Stimulated activated CD8-positive, alpha-beta memory T cell treated with anti-CD3 and anti-CD28 coated beads, Interleukin-7, amount 100 ng/mL, for 48 hours (primary cell): ENCODE results near the gene STX3.

Experiments
- DNase-seq, 2 donors: peaks; one replicate each; pipeline ENCODE4 v3.0.0-alpha.2; 2020; ENCODE audit warnings: low read depth in 1 of 2; ENCODE audit errors: extremely low read depth in 1 of 2

Gene STX3

DNA sequence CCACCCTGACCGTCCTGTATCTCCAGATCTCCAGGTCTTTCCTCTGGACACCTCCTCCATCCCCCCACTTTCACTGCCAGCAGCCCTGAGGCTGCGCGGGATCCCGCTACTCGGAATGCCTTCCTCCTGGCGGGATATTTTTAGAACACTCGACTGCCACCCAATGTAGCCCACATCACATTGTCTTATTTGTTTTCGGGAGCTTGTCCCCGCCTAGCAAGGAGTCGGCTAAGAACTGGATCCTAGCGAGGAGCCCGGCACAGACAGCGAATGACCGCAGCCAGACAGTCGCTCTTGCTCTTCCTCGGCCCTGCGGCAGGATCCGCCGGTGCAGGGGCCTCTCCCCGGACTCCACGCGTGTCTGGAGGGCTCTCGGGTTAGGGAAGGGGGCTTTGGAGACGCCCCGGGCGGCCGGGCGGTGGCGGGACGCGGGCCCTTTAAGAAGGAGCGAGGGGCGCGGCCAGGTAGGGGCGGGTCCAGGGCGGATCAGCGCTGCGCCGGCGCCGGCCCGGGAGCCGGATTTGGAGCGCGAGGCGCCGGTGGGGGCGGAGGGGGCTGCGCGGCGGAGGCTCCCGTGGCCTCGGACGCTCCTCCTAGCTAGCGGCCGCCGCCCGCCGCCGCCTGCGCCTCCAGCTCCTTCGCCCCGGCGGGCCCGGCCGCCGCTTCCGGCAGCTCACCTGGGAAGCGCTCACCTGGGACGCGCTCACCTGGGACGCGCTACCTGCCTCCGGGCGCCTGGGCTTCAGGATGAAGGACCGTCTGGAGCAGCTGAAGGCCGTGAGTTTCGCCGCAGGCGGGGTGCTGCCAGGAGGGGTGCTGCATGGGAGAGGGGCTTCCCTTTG, at the start of gene STX3:
TSS of gene STX3 (plus strand) at position 518 of the 842 bp plus-strand sequence. CDS start at position 748, 230 bp downstream.
- DNase-seq: peak; percentile 43 to 47

- DNase-seq: no peak
Measured at GRCh38 chr11:59706518-59707285, 48.5 kb upstream of the STX3 start.

DNA sequence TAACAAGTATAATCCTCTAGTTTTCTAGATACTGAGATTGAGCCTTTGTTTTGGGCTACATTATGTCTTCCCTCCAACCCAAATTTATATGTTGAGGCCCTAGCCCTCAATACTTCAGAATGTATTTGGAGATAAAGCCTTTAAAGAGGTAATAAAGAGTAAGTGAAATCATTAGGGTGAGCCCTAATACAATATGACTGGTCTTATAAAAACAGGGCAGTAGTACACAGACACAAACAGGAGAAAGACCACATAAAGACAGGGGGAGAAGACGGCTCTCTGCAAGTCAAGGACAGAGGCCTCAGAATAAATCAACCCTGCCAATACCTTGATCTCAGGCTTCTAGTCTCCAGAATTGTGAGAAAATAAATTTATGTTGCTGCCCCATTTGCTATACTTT, 47.8 kb upstream of the STX3 start:
- no peak for DNase-seq

DNA sequence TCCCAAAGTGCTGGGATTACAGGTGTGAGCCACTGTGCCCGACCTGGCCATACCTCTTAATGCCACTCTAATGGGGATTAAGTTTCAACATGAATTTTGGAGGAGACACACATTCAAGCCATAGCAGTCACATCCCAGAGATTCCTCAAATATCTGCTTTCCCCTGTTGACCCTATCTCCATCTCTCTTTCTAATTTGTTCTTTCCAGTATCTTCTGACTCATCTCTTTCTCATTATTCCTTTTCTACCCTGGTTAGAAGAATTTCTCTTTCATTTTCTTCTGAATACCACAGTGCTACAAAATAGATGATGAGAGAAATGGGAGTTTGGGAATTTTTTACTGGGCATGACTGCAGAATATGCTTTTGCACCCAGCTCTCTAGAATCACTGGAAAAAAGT, 46.6 kb upstream of the STX3 start:
- no peak for DNase-seq

GRCh38 chr11:59710136-59710847, 44.9 kb upstream of the STX3 start:
- DNase-seq: no peak

DNA sequence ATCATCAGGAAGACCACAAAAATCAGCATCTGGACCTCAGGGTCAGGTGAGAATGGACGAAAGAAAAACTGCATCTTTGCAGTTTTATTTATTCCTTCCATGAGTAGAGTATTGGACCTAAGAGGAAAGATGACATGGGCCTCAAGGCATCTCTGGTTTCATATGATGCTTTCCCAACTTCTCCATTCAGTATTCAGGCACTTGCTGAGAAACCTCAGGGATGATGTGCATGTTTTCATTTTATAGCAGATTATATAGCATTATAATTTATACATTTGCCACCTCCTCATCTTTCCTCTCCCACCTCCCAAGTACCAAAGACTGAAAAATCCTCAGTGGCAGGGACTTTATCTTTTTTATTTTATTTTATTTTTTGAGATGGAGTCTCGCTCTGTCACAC, 41.4 kb upstream of the STX3 start, which contains the start of gene OR10V1:
TSS of gene OR10V1 (minus strand) at position 101 of the 400 bp plus-strand sequence. CDS start at position 101, 0 bp downstream.
- no peak for DNase-seq

GRCh38 chr11:59716051-59716450, 39.1 kb upstream of the STX3 start:
- DNase-seq: no peak

DNA sequence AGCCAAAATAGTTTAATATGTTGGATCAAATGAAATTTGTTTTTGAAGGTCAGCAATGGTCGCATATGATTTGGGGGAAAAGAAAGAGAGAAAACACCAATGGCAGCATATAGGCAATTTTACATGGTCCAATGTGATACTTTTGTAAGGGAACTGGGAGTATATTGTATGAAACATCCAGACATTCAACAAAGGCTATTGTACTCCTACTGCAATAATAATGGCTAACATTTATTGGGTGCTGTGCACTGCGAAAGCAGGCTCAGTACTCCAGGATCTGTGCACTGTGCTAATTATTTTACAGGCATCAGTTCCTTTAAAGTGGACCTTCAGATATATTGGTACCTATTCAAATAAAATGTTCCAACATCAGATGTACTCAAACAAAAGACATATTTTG, 35.6 kb upstream of the STX3 start:
- DNase-seq: no peak

GRCh38 chr11:59724066-59724465, 31.1 kb upstream of the STX3 start:
- DNase-seq: no peak

- no peak for DNase-seq
Measured at GRCh38 chr11:59727426-59727825, 27.8 kb upstream of the STX3 start.

DNA sequence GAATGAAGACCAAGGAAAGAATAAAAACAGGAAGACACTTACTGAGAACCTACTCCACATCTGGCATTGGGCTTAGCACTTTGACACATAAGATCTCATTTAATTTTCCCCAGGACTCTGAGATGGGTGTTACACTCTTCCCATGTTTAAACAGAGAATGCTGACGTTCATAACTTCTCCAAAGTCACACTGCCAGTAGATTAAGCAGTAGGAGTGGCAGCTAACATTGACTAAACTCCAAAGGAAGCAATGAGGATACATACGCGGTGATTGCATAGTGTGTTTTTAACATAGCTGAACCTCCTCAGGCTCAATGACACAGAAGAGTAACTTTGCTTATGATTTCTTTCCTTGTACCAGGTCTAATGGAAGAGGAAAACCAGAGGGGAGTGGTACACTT, 27.0 kb upstream of the STX3 start:
- no peak for DNase-seq

DNA sequence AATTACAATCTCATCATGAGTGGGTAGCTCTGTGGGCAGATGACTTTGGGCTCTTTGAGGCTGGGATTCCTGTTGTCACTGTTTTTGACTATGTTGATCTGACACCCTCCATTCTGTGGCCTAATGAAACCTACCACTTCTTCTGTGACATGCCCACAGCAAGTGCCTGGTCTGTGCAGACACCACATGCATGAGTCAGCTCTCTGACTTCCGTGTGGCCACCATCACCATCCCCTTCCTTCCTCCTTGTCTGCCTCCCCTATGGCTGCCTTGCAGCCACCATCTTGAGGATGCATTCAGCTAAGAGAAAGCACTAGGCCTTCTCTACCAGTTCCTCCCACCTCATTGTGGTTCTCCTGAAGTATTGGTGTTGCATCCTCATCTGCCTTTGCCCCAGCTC, 26.3 kb upstream of the STX3 start:
- no peak for DNase-seq

DNA sequence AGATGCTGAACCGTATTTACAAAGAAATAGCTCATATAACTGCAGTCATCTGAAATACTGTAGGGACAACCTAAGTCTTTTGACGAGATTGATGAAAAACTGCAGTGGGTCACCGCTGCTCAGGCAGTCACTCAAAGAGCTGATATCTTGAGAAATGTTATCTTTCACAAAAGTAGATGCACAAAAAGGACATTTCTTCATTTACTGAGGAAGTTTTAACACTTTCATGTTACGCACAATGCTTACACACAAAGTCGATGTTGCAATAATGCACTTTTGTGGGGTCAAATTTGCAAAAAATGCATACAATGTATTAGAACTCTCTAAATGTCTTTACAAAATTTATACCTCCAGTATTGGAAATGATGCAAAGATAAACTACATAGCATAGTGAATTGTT, 25.3 kb upstream of the STX3 start:
- DNase-seq: no peak

GRCh38 chr11:59730896-59731565, 24.1 kb upstream of the STX3 start:
- no peak for DNase-seq

- no peak for DNase-seq
Measured at GRCh38 chr11:59746111-59746510, 9.1 kb upstream of the STX3 start.

DNA sequence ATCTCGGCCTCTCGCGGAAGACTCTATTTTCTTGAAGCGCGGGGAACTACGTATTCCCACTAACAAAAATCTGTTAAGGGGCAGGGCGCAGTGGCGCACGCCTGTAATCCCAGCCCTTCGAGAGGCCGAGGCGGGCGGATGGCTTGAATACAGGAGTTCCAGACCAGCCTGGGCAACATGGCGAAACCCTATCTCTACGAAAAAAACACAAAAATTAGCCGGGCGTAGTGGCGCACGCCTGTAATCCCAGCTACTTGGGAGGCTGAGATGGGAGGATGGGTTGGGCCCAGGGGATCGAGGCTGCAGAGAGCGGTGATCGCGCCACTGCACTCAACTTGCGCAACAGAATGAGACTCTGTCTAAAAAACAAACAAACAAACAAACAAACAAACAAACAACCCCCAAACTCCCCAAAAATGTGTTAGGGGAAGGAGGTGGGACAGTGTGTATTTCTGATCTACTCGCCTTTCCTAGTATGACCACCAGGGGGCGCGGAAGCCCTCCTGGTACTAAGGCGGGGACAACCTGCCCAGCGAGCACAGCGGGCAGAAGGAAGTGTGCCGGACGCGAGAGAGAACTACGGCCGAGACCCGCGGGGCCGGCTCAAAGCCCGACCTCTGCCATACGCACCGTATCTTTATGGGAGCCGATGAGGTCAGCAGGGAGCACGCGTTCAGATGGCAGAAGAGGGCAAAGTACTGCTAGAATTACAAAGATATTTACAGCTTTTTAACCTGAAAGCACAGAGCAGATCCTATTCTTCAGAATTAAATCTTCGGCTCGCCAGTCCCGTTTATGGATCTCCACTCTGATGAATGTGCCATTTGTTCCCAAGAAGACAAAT, 1.3 kb upstream of the STX3 start:
- peak; percentile 53 to 74 for DNase-seq

DNA sequence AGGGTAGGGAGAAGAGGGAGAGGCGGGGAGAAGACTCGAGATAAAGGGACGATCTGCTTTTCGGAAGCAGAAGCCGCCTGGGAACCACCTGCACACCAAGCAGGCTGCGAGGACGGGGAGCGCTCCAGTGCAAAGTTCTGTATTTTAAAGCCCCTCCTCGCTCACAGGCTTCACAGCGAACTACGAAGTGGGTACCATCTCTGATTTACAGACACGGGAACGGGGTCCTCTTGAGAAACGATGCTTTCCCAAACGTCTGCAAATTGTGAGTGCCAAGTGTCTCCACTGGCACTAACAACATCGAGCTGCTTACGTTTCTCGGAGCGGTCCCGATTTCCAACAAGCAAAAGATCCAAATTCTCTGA, 700 bp upstream of the STX3 start:
- no peak for DNase-seq

GRCh38 chr11:59755701-59756557, 753 bp downstream of the STX3 start:
- DNase-seq: no peak

- DNase-seq: no peak
Measured at GRCh38 chr11:59756558-59756840, 1.3 kb downstream of the STX3 start.
